Peyer's patch (tissue), 4 donors: ENCODE measurements around the gene PLEKHG2. TPM values are rescaled to one million over a fixed set of nuclear protein-coding genes. Genes with fewer than 3 reads are reported as not detected.
"Not testable (repeated sequence)": the region's sequence is repeated elsewhere in the genome, so short reads cannot be mapped to it uniquely, and the experiment has no call there.

ENCODE experiments used
- DNase-seq, 3 donors: peaks; one replicate each; pipeline ENCODE4 v3.0.0-alpha.2; 2017 to 2019
- H3K27ac ChIP-seq, 4 donors: fragments of 200-600 bp; sonication (generic); one replicate each; pipeline ENCODE4 v1.5.1; 2016 to 2019
- H3K27me3 ChIP-seq, 2 donors: fragments of 200-600 bp; sonication (generic); one replicate each; pipeline ENCODE4 v1.5.1; 2019
- H3K36me3 ChIP-seq, 3 donors: fragments of 200-600 bp; sonication (generic); one replicate each; pipeline ENCODE4 v1.5.1; 2016 to 2019
- H3K4me1 ChIP-seq, 4 donors: fragments of 200-600 bp; sonication (generic); one replicate each; pipeline ENCODE4 v1.5.1; 2016 to 2019
- H3K4me3 ChIP-seq, 4 donors: fragments of 200-600 bp; sonication (generic); 1 replicate in 3 of 4; 2 replicates in 1 of 4; pipeline ENCODE4 v1.5.1; 2016 to 2019; ENCODE audit warnings: mild to moderate bottlenecking in 1 of 4
- H3K9me3 ChIP-seq, 4 donors: fragments of 200-600 bp; sonication (generic); one replicate each; pipeline ENCODE4 v1.5.1; 2016 to 2019; ENCODE audit warnings: mild to moderate bottlenecking in 1 of 4
- CTCF ChIP-seq, 6 experiments: fragments of 450-650 bp in 4 of 6; fragments of 200-600 bp in 2 of 6; sonication (generic) in 1 of 6; IDR thresholded peaks; one replicate each; pipeline ENCODE4 v1.5.1; 2017 to 2019; ENCODE audit warnings: antibody characterized with exemption in 6 of 6, mild to moderate bottlenecking in 3 of 6, moderate library complexity in 1 of 6
- POLR2A ChIP-seq, 2 donors: fragments of 450-650 bp; IDR thresholded peaks; one replicate each; pipeline ENCODE4 v1.5.1; 2017; ENCODE audit warnings: antibody characterized with exemption in 2 of 2, mild to moderate bottlenecking in 2 of 2, moderate library complexity in 2 of 2
- total RNA-seq, 4 donors: library from RNA; depleted of rRNA; stranded (reverse); fragments of >200 nt; gene quantifications; one replicate each; pipeline ENCODE4 v1.1.0, GENCODE V29; 2016

The PLEKHG2 gene
- total RNA-seq, 4 donors from 2014 or later, result 7.7 to 42.1 (median 16.1) TPM

GRCh38 chr19:39445196-39446111 lies 33.0 kb downstream of the PLEKHG2 start, which contains the start of gene SUPT5H:
Gene SUPT5H, plus strand, starts transcription at chr19:39445582. Its CDS starts 309 bp downstream, at chr19:39445891.
- H3K4me3 ChIP-seq, result peak within 1 kb of the TSS; percentile 86 to 95 (median 90)
- peak; percentile 98 to 99 (median 98) for DNase-seq
- peak; percentile 88 to 96 for TF ChIP-seq POLR2A (IDR thresholded peaks at IDR 0.05)
- peak in 1 of 6 experiments; percentile 6 for TF ChIP-seq CTCF (IDR thresholded peaks at IDR 0.05)

GRCh38 chr19:39446365-39447084 lies 34.1 kb downstream of the PLEKHG2 start:
- peaks cover 0 to 35% (median 21%) of the 10 kb centered on the region in 4 donors for H3K4me1 ChIP-seq
- DNase-seq, result no peak
- H3K36me3 ChIP-seq, result no peaks in the 10 kb centered on the region
- H3K27me3 ChIP-seq, result no peaks in the 10 kb centered on the region
- TF ChIP-seq CTCF (IDR thresholded peaks at IDR 0.05), result no peak
- TF ChIP-seq POLR2A (IDR thresholded peaks at IDR 0.05), result no peak
- H3K27ac ChIP-seq, result peak overlapping the region in 3 of 4 donors; percentile 90 to 95 (median 91)
- peak overlapping the region; percentile 86 to 95 (median 90) for H3K4me3 ChIP-seq
- H3K9me3 ChIP-seq, result no peaks in the 10 kb centered on the region

More at GRCh38 chr19:39445196-39446111, 33.0 kb downstream of the PLEKHG2 start, which contains the start of gene SUPT5H:
- peaks cover 0 to 41% (median 21%) of the 10 kb centered on the region in 4 donors for H3K4me1 ChIP-seq
- peak within 1 kb of the TSS; percentile 86 to 95 (median 90) for H3K27ac ChIP-seq
- H3K9me3 ChIP-seq, result no peaks in the 10 kb centered on the region
- no peaks in the 10 kb centered on the region for H3K36me3 ChIP-seq
- H3K27me3 ChIP-seq, result no peaks in the 10 kb centered on the region

- peaks cover 0 to 7% (median 0%) of the 10 kb centered on the region in 3 donors for H3K36me3 ChIP-seq
- peak overlapping the region in 1 of 4 donors; percentile 13 for H3K4me3 ChIP-seq
- no peak for TF ChIP-seq POLR2A (IDR thresholded peaks at IDR 0.05)
- TF ChIP-seq CTCF (IDR thresholded peaks at IDR 0.05), result no peak
- no peaks in the 10 kb centered on the region for H3K9me3 ChIP-seq
- peak in 2 of 3 donors; percentile 60 to 77 for DNase-seq
- peaks cover 0 to 35% (median 21%) of the 10 kb centered on the region in 4 donors for H3K4me1 ChIP-seq
- peak overlapping the region in 1 of 4 donors; percentile 33 for H3K27ac ChIP-seq
- no peaks in the 10 kb centered on the region for H3K27me3 ChIP-seq
These were observed 35.8 kb downstream of the PLEKHG2 start for GRCh38 chr19:39448271-39448670.

- peak overlapping the region in 1 of 4 donors; percentile 6 for H3K27ac ChIP-seq
- no peaks in the 10 kb centered on the region for H3K27me3 ChIP-seq
- TF ChIP-seq POLR2A (IDR thresholded peaks at IDR 0.05) (no peak), CTCF (IDR thresholded peaks at IDR 0.05) (no peak)
- H3K36me3 ChIP-seq, result peaks cover 0 to 17% (median 0%) of the 10 kb centered on the region in 3 donors
- H3K9me3 ChIP-seq, result no peaks in the 10 kb centered on the region
- H3K4me3 ChIP-seq, result no peak overlapping the region
- peaks cover 0 to 33% (median 20%) of the 10 kb centered on the region in 4 donors for H3K4me1 ChIP-seq
- DNase-seq, result no peak
These were observed 36.8 kb downstream of the PLEKHG2 start for GRCh38 chr19:39449116-39449797.

GRCh38 chr19:39451257-39451656 lies 38.8 kb downstream of the PLEKHG2 start:
- peaks cover 0 to 29% (median 0%) of the 10 kb centered on the region in 3 donors for H3K36me3 ChIP-seq
- not testable (repeated sequence) for H3K4me3 ChIP-seq, DNase-seq, H3K27me3 ChIP-seq, H3K27ac ChIP-seq, H3K9me3 ChIP-seq
- H3K4me1 ChIP-seq, result peaks cover 0 to 25% (median 16%) of the 10 kb centered on the region in 4 donors
